Spleen (tissue), 7 donors: Measurements from ENCODE around the gene ST7.

Source experiments
- CTCF ChIP-seq, 11 experiments: fragments of 200-600 bp in 7 of 11; fragments of 450-650 bp in 4 of 11; sonication (generic) in 4 of 11; IDR thresholded peaks in 8 of 11; conservative IDR thresholded peaks in 3 of 11; 1 replicate in 7 of 11; 2 replicates in 4 of 11; pipeline versions ENCODE4 v1.4.0 to v1.8.0; 2016 to 2021; ENCODE audit warnings: antibody characterized with exemption in 11 of 11, inconsistent platforms in 4 of 11, mild to moderate bottlenecking in 1 of 11
- POLR2A ChIP-seq, 3 donors: fragments of 450-650 bp; IDR thresholded peaks; one replicate each; pipeline ENCODE4 v1.5.1; 2017; ENCODE audit warnings: antibody characterized with exemption in 3 of 3, mild to moderate bottlenecking in 1 of 3
- donor health status: DM: no; HTN: no; CAD: no; lungs with moderate emphysema.
- donor health status: DM: no; HTN: no; CAD: no.
- donor health status: DM: no; HTN: no; CAD: no.

GRCh38 chr7:117193564-117193963, 240.3 kb downstream of the ST7 start:
- TF ChIP-seq CTCF (IDR thresholded peaks at IDR 0.05 in 8 of 11, conservative IDR thresholded peaks at IDR 0.05 in 3 of 11) (no peak), POLR2A (IDR thresholded peaks at IDR 0.05) (no peak)
